Loucy (cell line): ENCODE data around the gene EPS8L3.

Experiments
- EZH2phosphoT487 ChIP-seq: fragments of 200-600 bp; IDR thresholded peaks from 2 replicates; pipeline ENCODE4 v1.6.1; 2018; ENCODE audit warnings: antibody characterized with exemption, mild to moderate bottlenecking, moderate library complexity, borderline replicate concordance
- TF ChIP-seq, protein P1 (sequence below): fragments of 200-600 bp; sonication (generic); conservative IDR thresholded peaks from 2 replicates; pipeline ENCODE4 v1.5.1; 2014; ENCODE audit warnings: mild to moderate bottlenecking, antibody characterized with exemption, low read length

DNA sequence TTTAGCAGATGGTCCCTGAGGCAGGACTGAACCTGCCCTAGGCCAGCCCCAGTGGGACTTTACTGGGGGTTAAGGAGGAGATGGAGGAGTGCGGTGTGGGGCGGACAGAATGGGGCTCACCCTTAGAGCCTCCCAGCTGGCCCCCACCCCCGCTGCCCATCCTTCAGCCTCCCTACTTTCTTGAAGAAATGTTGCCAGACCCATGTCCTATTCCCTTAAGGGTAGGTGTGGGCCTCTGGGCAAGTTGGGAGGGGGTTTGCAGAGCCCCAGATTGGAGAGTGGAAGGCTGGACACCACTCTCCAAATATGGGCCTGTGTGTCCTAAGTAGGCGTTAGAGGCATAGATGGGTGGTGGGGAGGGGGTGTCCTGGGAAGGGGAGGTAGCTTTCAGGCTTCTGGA lies 19.2 kb upstream of the EPS8L3 start:
- TF ChIP-seq, protein P1, sequence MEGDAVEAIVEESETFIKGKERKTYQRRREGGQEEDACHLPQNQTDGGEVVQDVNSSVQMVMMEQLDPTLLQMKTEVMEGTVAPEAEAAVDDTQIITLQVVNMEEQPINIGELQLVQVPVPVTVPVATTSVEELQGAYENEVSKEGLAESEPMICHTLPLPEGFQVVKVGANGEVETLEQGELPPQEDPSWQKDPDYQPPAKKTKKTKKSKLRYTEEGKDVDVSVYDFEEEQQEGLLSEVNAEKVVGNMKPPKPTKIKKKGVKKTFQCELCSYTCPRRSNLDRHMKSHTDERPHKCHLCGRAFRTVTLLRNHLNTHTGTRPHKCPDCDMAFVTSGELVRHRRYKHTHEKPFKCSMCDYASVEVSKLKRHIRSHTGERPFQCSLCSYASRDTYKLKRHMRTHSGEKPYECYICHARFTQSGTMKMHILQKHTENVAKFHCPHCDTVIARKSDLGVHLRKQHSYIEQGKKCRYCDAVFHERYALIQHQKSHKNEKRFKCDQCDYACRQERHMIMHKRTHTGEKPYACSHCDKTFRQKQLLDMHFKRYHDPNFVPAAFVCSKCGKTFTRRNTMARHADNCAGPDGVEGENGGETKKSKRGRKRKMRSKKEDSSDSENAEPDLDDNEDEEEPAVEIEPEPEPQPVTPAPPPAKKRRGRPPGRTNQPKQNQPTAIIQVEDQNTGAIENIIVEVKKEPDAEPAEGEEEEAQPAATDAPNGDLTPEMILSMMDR = no peak
- no peak for TF ChIP-seq EZH2phosphoT487
